RCC 7860 (cell line): ENCODE data around the gene PCDH1.
"Not testable (repeated sequence)": the region's sequence is repeated elsewhere in the genome, so short reads cannot be mapped to it uniquely, and the experiment has no call there.

ENCODE experiments used
- DNase-seq: peaks from one replicate; pipeline ENCODE4 v3.0.0-alpha.2; 2015; ENCODE audit warnings: low spot score
- FAIRE-seq: peaks from 2 replicates; lab custom pipeline; 2012; peaks lifted over from hg19 to GRCh38; lab: Jason Lieb, UNC

Gene PCDH1

GRCh38 chr5:141902015-141902814, 24.0 kb upstream of the PCDH1 start:
- FAIRE-seq (no peak), DNase-seq (no peak)

- no peak for DNase-seq
- no peak for FAIRE-seq
Measured at GRCh38 chr5:141898448-141899049, 20.3 kb upstream of the PCDH1 start.

GRCh38 chr5:141897425-141897824, 19.2 kb upstream of the PCDH1 start:
- no peak for FAIRE-seq

DNA sequence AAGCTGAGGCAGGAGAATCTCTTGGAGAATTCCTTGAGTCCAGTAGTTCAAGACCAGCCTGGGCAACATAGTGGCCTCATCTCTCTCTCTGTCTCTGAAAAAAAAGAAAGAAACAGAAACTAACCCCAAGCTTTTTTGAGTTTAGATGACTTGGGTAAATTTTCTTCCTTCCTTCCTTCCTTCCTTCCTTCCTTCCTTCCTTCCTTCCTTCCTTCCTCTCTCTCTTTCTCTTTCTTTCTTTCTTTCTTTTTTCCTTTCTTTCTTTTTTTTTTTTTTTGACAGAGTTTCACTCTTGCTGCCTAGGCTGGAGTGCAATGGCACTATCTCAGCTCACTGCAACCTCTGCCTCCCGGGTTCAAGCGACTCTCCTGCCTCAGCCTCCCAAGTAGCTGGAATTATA, 12.2 kb upstream of the PCDH1 start:
- not testable (repeated sequence) for DNase-seq, FAIRE-seq

More at GRCh38 chr5:141897425-141897824, 19.2 kb upstream of the PCDH1 start:
- DNase-seq = no peak

DNA sequence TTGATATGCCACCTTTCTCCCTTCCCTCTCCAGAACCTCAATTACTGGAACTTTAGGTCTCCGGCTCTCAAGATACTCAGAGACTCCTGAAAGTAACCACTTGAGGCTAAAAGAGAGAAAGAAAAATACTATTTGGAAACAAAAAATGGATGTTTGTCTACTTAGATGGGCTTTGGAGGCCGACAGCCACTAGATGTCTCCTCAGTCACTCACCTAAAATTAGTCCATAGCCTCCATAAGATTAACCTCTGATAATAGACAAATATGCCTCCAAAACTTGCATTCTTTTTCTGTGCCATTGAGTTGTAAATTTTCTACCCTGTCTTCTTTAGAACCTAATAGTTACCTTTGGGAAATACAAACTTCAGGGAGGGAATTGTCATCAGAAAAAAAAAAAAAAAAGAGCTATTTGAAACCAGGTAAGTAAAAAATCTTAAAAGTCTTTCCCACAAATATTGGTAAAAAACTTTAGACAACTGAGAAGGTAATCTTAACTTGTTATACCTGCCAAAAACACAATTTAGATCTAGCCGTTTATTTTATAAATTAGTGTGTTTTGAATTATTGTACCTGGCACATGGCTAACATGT, 11.2 kb upstream of the PCDH1 start:
- FAIRE-seq = no peak
- DNase-seq = no peak

DNA sequence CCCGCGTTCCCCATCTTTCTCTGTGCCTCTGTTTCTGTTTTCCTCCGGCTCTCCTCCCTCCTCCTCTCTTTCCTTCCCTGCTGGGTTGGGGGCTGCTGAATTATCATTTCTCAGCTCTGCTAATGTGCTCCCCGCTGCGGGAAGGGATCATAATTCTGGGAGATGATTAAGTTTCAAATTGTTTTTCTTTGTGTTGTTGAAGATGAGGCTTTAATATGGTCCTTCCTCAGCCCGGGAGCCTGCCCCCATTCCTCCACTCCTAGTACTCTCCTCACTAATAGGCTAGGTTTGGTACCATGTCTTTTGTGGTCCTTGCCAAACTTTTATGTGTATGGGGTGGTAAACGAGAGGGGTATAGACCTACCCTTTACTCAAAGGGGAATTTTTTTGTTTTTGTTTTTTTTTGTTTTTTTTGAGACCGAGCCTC, 5.7 kb upstream of the PCDH1 start:
- DNase-seq = no peak
- no peak for FAIRE-seq

DNA sequence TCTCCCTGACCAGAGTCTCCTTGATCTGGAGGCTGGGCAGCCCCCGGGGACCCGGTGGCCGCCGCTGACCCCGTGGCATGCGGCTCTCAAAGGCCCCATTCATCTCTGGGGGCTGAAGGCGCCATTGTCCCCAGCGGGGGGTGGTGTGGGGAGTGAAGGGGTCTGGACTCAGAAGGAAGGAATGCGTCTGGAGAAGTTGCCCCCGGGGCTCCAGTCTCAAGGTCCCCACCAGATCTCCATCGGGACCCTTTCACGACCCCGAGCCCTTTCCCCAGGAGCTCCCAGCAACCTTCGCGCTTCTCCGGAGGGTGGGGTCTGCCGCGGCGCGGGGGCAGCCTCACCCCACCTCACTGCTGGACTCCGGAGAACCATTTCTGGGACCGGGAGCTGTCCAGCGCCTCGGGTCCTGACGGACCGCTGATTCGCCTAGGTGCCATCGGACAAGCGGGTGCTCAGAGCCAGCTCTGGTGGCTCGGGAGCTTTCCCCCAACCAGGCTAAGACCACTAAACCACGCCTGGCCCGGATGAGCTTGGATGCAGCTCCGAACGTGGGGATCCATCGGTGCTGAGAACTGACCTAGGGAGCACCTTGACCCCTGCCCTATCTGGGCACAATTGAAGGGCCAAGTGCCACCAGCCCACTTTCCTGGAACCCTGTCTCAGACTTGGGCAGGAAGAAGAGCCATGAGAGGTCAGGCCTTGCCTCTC, 5.1 kb upstream of the PCDH1 start:
- FAIRE-seq (no peak), DNase-seq (no peak)

GRCh38 chr5:141882594-141883183, 4.5 kb upstream of the PCDH1 start:
- no peak for DNase-seq
- no peak for FAIRE-seq

DNA sequence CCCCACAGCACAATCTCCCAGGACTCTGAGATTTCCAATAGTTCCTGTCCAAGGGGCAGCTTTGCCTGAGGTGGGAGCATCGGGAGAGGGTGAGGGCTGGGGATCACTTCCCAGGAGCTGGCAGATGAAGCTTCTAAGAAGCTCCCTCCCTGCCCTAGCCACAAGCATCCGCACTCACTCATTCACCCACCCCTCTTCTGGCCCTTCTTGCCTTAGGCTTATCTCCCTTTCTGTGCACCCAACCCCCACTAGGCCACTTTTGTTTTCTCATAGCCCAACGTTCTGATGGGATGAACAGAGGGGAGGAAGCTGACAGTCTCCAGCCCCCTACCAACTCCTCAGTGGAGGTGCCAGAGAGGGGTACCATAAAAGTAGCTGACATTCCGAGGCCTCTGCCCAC, 3.7 kb upstream of the PCDH1 start:
- DNase-seq = no peak
- FAIRE-seq = no peak

DNA sequence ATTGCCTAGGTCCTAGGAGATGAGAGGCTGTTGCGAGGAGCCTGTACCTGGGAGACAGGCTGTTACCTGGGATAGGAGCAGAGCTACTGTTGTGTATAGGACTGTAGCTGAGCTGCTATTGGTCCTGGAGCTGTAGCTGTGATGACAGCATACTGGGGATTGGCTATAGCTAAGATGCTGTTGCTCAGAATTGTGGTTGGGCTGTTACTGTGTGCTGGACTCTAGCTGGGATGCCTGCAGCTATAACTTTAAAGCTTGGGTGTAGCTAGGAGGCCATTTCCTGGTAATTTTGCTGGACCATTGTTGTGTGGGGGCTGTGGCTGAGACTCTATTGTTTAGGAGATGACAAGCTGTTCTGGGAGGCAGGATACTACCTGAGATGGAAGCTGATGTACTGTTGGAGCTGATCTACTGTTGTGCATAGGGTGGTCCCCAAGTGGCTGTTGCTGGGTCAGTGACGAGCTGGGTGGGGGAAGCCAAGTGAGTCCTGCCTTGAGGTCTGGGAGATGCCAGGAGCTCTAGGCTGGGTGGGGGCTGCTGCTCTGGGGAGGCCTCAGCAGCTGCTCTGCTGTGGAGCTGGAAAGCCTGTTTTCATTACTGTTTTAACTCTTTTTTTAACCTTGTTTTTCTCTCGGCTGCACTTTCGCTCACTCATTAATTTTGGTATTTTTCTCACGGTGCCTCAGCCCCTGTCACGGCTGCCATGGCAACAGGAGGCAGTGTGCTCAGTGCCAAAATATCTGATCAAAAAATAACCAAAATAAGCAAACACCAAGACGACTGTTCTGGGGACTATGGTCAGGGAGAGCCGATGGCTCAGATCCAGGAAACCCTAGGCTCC, 3.0 kb upstream of the PCDH1 start:
- FAIRE-seq (no peak), DNase-seq (no peak)

DNA sequence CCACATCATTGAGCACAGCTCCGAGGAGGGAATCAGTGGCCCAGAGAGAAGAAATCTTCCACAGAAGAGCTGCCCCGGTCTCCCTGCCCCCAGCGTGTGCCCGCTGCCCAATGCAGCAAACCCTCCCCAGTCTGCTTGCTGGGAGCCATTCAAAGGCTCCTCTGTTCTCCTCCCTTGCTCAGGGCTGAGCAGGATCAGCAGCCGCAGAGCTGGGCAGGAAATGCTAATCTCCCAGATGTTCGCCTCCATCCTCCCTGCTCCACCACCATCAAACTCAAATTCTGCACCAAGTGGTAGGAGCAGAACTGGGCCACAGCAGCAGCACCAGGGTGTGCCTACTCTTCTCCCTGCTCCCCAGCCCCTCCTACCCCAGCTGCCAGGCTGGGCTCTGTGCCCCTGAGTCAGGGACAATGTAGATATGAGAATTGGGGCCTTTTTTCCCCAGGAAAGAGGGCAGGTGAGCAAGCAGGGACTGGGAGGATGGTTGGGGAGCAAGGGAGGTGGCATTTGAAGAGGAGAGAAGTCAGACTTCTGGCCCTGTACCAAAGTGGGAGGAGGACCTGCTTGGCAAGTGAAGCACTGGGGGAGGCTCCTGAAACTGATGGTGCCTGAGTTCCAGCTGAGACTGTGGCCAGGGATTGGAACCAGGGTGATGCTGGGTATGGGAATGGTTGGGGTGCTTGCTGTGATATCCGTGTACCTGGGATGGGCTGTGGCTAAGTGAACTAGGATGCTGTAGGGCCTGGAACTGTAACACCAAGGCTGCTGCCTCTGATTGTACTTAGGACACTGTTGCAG, 1.9 kb upstream of the PCDH1 start:
- DNase-seq = no peak
- no peak for FAIRE-seq

DNA sequence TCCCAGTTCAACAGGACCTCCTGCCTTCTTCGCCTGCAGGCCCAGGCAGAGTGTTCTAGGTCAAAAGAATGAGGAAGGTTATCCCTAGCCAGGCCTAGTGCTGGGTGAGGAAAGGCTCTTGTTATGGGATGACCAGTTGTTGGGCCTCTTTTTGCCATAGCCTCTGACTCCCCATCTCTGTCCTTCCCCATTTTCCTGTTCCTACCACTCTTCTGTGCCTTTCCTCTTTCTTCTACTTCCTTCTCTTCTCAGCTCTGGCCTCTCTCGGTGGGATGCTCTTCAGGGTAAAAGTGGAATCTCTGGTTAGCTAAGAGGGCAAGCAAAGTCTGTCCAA, 1.2 kb upstream of the PCDH1 start:
- no peak for FAIRE-seq
- no peak for DNase-seq

GRCh38 chr5:141878711-141879425, 658 bp upstream of the PCDH1 start:
- DNase-seq = peak; percentile 72
- FAIRE-seq = peak; percentile 37

DNA sequence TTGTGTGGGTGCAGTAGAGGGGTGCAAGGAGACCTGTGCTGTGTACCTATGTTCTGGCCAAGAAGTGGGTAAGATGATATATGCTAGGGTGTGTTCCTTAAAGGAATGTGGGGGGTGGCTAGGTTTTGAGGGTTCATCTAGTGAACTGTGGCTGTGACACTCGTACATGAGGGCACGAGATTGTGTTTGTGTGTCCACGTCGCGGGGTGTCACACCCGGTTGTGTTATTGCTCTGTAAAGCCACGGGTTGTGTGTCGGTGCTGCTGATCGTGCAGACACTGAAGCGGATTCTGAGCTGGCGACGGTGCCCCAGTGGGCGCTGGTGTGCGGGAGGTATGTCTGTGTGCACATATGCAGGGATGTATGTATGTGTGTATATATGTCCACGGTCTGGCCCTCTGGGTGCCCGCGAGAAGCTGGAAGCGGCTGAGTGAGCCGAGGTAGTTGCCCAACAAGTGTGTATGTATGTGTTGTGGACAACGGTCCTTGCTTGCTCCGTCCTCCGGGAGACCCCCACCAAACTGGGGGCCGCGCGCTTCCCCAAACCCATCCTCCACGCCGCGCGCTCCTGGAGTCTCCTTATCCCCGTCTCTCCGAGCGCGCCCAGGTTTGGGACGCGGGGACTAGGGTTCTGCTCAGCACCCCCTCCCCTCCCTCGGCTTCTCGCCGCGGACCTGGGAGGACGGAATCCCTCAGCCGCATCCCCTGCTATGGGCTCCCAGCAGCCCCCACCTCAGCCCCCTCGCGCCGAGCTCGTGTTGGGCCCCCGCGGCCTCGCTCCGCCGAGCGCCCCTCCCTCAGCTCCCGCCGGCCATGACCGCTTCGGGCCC, 639 bp downstream of the PCDH1 start:
- DNase-seq (no peak), FAIRE-seq (no peak)

DNA sequence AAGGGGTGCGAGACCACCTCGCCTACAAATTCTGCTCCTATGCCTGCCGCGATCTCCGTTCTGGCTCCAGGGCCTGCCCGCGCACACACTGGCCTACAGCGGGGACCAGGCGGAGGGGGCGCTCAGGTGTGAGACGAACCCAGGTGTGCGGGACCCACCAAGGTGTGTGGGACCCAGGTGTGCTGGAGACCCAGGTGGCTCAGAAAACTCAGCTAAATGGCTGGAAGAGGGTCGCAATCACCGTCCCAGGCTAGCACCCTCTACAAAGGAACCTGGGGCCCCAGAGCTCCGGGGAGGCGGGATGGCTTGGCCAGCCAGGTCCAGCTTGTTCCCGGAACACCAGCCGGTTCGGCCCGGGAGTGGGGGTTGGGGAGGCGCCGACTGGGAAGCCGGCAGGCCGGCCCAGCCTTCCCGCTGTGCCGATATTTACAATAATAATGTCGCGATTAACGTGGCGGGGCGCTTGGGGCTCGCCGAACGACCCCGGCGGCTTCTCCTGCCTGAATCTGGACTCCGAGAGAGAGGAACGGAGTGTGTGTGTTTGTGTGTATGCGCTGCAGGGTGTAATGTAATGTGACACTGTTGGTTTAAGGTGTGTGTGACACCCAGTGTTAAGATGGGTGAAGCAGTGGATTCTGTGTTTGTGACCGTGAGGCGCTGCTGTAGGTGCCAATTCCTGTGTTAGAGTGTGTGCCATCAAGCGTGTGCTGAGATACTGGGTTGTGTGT, 1.4 kb downstream of the PCDH1 start:
- DNase-seq = no peak
- no peak for FAIRE-seq

DNA sequence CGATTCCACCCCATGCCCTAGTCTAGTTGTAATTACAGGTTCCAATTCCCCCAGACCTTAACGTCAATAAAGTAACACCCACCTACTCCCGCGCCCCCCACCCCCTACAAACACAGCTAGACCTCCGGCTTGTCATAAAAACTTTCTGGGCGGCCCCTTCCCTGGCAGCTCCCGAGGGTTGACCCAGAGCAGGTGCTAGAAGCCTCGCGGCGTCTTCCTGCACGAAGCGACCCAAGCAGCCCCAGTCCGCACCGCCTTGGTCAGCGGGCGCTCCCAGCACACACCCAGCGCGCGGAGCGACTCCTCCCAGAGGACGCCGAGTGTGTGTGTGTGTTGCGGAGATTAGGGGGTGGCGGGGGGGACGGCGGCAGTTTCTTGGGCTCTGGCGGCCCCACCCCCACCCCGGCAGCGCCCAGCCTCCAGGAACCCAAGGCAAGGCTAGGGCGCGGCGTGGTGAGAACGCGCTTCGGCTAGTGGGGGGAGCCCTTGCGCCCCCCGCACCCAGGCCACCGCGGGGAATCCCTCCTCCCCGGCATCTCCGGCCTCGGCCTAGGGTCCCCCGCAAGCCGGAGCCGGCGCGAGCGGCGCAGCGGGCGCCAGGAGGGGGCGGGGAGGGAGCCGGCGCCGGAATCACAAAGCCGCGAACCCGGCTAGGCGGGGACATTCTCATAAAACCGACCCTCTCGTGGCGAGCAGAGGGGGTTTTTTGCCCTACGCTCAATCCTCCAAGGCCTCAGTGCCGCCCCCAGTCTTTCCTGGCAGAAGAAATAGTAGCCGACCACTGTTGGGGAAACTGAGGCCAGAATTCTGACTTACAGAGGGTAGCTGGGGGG, 2.2 kb downstream of the PCDH1 start:
- no peak for FAIRE-seq
- DNase-seq = no peak
